ENCODE measurements around the gene BTBD2.

Gene BTBD2

DNA sequence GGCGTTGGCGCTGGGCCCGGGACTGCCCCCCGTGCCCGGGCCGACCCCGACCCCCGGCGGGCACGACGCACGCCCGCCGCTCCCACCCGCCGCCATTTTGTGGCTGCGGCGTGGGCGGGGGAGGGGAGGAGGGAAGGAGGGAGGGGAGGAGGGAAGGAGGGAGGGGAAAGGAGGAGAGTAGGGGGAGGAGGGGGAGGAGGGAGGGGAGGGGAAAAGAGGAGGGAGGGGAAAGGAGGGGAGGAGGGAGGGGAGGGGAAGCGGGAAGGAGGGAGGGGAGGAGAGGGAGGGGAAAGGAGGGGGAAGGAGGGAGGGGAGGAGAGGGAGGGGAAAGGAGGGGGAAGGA is at the start of gene BTBD2:
BTBD2 (minus strand) TSS at position 107 of the 343 bp plus-strand sequence; CDS start at position 96, 11 bp downstream.
- no peak for DNase-seq (ENCODE audit: low spot score)

DNA sequence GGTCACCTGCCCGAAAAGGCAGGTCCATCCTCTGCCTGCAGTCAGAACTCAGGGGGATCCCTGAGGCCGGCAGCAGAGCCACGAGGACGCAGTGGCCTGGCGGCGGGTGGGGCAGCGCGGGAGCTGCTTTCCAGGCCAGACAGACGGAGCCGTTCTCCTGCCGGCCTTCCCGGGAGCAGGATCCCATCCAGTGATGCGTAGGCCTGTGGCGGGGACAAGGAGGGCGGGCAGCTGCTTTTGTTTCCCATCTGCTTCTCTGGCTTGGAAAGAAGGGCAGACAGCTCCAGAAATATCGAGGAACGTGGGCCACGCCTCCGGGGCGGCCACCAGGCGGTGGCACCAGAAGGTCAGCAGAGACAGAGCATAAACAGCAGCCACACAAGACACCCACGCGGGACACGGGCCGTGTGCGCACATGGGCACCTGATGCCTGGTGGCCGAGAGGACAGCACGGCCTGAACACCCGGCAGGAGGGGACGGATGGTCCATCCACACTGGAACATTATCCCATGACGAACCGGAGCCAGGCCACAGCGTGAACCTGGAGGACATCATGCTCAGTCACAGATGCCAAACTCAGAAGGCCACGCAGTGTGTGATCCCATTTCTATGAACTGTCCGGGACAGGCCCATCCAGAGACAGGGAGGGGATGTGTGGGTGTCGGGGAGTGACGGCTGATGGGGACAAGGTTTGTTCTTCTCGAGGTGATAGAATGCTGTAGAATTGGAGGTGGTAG is 49.4 kb upstream of the BTBD2 start:
- no peak for DNase-seq (ENCODE audit: low spot score)

DNA sequence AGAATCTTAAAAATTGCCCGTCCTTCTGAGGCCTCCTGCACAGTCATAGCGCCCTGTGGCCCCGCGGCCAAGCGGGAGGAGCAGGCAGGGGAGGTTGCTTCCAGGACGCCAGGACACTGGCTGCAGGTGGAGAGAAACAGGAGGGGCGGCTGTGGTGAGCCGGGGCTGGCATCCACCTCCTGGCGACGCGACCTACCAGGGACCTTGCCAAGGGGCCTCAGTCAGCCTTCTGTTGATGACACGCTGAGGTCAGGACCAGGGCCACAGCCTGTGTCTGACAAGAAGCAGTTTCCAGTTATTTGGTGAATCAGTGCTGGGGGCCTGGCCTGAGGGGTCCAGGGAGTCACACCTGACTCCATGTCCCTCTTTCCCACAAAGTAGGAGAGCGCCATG is 48.9 kb upstream of the BTBD2 start:
- no peak for DNase-seq (ENCODE audit: low spot score)

DNA sequence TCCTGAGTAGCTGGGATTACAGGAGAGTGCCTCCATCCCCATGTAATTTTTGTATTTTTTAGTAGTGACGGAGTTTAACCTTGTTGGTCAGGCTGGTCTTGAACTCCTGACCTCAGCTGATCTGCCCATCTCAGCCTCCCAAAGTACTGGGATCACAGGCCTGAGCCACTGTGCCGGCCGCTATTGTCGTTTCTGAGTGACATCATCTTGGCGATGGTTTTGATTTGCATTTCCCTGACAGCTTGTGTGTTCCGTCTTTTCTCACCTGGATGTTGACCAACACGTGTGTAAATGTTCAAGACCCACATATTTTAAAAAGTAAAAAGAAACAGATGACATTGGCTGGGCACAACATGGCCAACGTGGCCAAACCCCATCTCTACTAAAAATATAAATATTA is 48.3 kb upstream of the BTBD2 start:
- DNase-seq (ENCODE audit: low spot score): no peak

DNA sequence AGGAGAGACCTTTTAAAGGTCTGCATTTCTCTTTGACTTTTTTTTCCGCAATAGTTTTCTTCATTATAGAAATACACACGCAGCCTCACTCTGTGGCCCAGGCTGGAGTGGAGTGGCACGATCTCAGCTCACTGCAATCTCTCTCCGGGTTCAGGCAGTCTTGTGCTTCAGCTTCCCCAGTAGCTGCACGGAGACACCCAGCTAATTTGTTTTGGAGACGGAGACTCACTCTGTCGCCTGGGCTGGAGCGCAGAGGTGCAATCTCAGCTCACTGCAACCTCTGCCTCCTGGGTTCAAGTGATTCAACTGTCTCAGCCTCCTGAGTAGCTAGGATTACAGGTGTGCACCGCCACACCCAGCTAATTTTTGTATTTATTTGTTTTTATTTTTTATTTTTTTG is 47.3 kb upstream of the BTBD2 start:
- DNase-seq (ENCODE audit: low spot score): no peak

DNA sequence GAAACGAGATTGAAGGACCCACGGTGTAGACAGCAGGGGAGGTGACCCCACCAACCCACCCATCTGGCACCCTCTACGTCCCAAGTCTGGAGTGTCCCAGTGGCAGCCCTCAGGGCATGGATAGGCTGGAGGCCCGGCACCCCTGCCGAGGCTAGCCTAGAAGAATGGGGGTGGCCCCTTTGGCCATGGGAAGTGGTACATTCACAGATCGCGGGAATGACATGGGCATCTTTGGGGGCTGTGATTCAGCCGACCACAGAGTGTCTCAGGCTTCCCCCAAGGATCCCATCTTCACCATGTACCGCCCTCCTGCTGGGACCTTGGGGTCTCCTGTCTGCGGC is 46.8 kb upstream of the BTBD2 start:
- DNase-seq (ENCODE audit: low spot score): no peak

DNA sequence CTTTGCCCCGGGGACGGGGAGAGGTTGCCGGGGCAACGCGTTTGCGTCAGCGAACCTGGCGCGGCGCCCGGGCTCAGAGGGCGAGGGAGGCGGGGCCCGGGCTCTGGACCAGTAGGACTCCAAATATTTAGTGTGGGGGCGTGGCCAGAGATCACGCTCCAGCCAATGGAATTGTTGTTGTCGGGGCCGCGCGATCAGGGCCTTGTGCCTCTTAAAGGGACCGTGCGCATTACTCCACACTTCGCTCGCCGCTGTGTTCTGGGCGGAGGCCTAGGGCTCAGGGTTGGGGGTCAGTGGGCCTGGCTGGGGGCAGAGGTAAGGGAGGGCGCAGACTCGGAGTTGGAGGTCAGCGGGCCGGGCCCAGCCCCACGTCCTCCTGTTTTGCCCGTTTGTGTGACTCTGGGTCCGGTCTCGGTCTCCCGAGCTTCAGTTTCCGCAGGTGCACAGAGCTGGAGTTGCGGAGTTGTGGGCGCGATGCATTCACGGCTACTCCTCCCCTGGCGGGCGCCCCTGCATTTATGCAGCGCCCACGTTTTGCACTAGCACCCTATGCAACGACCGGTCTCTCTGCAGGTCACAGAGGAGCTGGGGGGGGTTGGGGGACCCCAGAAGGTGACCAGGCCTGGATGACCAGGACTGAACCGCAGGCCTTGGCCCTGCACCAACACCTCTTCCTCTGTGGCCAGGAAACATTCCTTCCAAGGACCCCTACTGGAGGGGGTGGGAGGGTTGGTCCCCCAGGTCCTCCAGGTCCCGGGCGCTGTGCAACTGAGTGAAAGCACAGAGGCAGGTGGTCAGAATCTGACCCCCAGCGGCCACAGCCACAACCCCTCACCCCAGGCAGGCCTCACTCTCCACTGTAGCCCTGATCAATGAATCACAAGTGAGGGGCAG is 46.2 kb upstream of the BTBD2 start:
- DNase-seq (ENCODE audit: low spot score): peak; percentile 91

DNA sequence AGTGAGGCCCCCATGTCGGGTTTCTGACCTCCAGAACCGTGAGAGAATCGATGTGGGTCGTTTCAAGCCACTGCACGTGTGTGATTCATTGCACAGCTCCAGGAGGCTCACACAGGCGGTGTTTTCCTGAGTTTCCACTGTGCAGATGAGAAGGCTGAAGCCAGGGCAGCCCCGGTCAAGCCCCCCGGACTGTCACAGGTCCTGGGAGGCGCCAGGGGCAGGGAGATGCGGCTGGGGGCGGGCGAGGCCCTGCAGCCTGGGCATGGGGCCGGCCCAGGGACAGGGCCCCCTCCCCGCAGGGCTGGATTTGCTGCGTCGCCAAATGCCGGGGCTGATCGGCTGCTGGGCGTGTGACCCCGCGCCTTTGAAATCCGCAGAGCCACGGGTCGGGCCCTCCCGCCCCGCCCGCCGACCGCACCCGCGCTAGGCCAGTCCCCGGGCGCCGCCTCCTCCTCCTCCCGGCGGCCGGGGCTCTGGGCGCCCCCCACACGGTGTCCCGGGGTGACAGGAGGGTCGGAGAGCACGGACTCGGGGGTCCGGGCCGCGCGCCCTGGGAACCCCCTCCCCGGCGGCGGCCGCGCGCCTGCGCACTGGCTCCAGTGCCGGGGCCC is 45.5 kb upstream of the BTBD2 start:
- peak; percentile 57 for DNase-seq (ENCODE audit: low spot score)

DNA sequence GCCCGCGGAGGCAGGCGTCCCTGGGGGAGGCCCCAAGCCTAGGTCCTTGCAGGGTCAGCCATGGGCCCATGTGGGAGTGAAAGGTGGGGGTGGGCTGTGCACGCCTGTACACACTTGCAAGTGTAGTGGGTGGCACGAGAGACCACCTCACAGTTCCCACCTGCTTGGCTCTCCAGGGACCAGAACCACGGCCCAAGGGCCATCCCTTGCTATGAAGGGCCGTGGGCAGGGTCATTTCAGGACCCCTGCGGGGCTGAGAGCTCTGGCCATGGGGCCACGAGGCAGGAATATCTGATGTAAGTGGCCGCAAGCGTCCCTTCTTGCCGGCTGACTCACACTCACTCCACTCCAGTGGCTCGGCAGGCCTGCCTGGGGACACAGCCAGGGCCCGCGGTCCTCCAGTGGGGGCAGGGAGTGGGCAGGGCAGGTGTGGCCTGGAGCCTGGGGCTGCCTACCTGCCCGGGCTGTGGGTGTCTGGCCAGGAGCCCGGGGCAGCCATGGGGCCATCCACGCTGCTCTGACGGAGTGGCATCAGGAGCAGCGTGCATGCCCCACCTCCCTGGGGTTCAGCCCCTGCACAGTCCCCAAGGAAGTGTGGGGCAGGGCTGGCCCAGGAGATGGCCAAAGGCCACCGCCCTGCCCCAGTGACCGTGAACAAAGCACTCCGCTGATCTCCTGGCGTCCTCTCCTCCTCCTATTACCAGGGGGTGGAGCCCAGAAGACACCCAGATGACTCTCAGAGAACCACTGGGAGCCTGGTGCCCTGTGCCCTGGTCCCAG is 44.1 kb upstream of the BTBD2 start:
- peak; percentile 90 for DNase-seq (ENCODE audit: low spot score)

DNA sequence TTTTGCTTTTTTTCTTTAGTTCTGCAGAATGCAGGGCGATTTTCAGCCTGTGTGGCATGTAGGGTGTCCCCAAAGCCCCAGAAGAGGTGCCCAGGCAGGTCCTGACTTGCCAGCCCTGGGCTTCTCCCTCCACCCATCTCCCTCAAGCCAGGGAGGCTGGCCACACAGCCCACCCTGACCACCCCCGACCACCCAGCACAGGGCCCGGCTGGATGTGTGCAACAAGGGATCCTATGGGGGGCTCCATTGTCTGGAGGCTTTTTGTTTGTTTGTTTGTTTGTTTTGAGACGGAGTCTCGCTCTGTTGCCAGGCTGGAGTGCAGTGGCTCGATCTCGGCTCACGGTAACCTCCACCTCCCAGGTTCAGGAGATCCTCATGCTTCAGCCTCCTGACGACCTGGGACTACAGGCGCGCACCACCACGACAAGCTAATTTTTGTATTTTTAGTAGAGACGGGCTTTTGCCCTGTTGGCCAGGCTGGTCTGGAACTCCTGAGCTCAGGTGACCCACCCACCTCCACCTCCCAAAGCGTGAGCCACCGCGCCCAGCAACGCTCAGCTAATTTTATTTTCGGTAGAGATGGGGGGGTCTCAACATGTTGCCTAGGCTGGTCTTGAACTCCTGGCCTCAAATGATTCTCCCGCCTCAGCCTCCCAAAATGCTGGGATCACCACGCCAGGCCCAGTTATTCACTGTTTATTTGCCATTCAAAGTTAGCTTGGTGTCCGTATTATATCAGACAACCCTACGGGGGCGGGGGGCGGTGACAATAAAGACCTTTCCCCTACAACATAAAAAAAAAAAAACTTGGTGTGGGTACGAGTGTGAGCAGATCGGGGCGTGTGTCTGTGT is 43.3 kb upstream of the BTBD2 start:
- DNase-seq (ENCODE audit: low spot score): peak; percentile 50

DNA sequence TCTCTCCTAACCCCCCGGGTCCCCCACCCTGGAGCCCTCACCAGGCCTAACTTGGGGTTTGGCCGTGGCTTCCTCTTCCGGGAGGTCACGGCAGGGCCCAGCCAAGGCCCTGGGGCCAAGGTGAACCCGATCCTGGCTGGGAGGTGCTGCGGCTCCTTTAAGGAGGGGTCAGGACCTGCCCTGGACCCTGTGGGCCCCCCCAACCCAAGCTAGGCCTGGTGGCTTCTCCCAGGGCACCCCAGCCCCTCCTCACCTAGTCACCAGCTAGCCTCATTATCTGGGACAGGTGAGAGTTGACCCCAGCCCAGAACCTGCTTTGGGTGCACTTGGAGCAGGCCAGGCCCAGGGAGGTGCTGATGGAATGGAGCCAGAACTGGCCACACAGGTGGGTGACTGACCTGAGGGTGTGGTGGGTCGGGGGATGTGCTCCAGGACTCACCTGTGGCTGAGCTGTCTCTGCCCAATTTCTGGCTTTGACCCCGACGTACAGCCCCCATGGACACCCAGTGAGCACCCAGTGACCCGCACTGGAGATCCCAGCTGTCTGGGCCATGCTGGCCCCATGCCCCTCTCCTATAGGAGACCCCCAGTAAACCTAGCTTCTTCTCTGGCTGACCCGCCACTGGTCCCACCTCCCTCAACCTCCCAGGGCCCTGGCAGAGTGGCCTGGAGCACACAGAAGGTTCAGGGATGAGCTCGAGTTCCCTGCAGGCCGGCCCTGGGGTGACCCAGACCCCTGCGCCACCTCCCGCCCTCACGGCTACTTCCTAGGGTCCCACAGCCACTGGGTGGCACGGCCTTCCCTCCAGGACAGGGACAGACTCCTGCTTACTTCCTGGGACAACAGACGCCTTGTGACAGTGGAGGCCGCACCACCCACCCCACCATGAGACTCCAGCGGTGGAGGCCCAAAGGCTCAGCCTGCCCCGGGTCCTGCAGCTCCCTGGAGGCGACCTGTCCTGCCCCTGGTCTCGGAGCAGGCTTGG is 42.3 kb upstream of the BTBD2 start:
- no peak for DNase-seq (ENCODE audit: low spot score)

DNA sequence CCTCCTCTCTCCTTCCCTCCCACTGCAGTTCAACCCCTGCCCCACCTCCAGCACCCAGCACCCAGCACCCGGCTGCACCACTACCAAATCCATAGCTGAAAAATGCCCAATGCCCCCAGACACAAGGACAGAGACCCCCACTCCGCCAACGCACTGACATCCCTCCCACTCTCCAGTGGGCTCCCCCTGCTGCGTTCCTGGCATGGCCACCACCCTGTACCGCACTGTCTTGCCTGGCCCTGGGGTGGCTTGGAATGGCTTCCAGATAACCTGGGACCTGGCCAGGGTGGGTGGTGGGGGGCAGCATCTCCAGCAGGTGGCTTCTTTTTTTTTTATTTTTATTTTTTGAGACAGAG is 41.3 kb upstream of the BTBD2 start:
- DNase-seq (ENCODE audit: low spot score): no peak

DNA sequence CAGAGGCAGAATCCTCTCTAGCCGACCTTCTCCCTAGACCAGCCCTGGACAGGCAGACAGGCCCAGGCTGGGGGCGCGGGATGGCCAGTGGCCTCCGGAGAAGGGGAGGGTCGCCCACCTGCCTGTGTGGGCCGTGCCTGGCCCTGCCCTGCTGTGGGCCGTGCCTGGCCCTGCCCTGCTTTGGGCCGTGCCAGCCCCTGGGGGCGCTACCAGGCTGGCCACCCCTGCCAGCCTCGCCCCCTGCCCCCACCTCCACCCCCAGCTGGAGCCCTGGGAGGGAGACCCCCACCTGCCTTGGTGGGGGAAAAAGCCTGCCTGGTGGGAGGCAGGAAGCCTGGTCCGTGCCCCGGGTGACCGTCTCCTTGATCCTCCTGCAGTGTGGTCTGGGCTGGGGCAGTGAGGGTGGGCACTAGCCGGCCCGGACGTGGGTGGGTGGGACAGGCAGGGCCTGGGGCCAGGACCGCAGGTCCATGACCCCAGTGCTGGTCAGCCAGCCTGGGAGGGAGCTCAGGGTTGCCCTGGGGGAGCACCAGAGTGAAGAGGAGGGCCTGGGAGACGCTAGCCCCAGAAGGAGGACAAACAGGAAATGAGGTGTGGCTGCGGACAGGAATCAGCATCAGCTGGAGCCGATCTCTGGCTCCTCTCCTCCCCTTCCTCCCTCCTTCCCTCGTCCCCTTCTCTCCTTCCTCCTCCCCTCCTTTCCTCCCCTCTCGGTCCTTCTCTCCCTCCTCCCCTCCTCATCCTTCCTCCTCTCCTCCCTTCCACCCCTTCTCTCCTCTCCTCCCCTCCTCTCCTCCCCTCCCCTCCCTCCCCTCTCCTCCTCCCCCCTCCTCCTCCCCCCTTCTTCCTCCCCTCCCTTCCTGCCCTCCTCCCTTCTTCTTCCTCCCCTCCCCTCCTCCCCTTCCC is 40.7 kb upstream of the BTBD2 start:
- DNase-seq (ENCODE audit: low spot score): peak; percentile 63

DNA sequence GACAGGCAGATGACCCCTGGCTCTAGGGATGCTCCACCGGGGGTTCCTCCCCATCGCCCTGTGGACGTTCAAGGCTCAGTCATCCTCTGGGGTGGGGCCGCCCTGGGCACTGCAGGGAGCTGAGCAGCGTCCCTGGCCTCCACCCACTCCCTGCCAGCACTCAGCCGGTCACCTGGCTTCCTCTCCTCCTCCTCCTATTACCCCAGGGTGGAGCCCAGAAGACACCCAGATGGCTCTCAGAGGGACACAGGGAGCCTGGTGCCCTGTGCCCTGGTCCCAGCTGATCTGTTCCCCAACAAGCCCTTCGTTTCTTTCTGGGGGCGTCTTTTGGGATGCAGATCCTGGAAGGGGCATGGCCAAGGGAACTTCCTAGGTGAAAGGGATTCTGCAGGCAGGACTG is 39.2 kb upstream of the BTBD2 start:
- no peak for DNase-seq (ENCODE audit: low spot score)

DNA sequence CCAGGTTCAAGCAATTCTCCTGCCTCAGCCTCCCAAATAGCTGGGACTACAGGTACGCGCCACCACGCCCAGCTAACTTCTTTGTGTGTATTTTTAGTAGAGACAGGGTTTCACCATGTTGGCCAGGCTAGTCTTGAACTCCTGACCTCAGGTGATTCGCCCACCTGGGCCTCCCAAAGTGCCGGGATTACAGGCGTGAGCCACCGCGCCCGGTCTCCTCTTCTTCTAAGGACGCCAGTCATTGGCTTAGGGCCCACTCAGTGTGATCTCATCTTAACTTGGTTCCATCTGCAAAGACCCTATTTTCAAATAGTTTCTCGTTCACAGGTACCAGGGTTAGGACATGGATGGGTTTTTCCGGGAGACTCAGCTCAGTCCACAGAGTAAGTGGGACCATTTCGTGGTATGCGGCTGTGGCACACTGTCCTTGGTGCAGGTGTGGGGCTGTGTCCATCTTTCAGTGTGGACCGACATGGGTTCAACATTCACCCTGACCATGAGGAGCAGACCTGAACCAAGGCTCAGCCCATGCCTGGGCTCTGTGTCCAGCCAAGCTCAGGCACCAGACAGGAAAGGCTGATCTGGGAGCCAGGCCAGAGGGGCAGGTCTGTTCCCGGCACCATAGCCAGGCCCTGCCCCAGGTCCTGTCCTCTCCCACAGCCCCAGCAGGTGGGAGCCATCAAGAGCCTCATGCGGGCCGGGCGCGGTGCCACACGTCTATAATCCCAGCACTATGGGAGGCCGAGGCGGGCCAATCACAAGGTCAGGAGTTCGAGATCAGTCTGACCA is 38.3 kb upstream of the BTBD2 start:
- DNase-seq (ENCODE audit: low spot score): no peak

DNA sequence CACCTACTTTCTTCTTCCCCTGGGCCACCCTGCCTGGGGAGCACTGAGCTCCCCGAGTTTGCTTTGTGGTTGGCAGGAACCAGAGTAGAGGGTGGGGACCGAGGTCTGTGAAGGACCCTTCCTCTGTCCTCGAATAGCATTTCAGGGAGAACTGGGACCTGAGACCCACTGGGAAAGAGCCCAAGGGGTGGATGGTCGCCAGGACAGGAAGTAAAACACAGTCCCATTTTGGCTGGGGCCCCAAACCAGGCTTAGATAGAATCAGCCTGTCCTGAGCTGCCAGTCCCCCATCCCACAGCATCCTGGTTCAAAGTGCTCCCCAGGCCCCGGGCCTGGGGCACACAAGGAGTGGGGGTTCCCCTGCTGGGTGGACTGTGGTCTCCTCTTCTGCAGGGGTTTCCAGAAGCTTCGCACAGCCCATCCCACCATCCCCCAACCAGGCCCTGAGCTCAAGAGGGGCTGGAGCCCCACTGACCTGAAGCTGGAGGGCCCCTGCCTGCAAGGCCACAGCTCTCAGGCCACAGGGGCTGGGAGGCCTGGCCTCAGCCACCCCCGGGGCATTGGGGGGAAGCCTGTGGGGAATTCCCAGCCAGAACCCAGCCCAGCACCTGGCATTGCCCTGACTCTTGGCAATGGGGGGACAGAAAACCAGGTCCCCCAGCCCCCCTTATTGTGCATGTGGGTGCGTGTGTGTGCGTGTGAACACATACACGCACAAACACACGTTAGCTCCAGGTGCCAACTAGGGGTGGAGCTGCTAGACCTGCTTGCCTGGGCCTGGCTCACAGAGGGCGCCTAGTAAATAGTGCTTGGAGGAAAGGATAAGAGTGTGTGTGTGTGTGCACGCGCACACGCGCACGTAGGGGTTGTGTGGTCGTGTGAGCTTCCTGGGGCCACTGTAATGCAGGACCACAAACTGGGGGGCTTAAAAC is 36.5 kb upstream of the BTBD2 start:
- DNase-seq (ENCODE audit: low spot score): no peak

Data from SW480 (cell line).